Immature natural killer cell (primary cell): Measurements from ENCODE around the gene PTPN13. TPM values are rescaled to one million over a fixed set of nuclear protein-coding genes. Genes with fewer than 3 reads are reported as not detected.

ENCODE experiments used
- DNase-seq, 3 donors: peaks; one replicate each; pipeline ENCODE4 v3.0.0; 2022; ENCODE audit warnings: mixed read lengths in 1 of 3
- H3K27ac Mint-ChIP-seq, 6 donors: one replicate each; pipeline ENCODE4 v1.8.0; 2020; ENCODE audit warnings: mixed read lengths in 6 of 6, mild to moderate bottlenecking in 5 of 6, inconsistent platforms in 4 of 6, moderate library complexity in 3 of 6
- H3K27me3 Mint-ChIP-seq, 3 donors: one replicate each; pipeline ENCODE4 v1.8.0; 2020 to 2021; ENCODE audit warnings: low read depth in 3 of 3, mild to moderate bottlenecking in 3 of 3, mixed read lengths in 3 of 3, moderate library complexity in 3 of 3, inconsistent platforms in 1 of 3
- H3K36me3 Mint-ChIP-seq, 3 donors: one replicate each; pipeline ENCODE4 v1.8.0; 2020; ENCODE audit warnings: mixed read lengths in 3 of 3, inconsistent platforms in 2 of 3, mild to moderate bottlenecking in 2 of 3
- H3K4me1 Mint-ChIP-seq, 2 donors: one replicate each; pipeline ENCODE4 v1.8.0; 2020; ENCODE audit warnings: inconsistent platforms in 2 of 2, mild to moderate bottlenecking in 2 of 2, mixed read lengths in 2 of 2, moderate library complexity in 1 of 2
- H3K4me3 Mint-ChIP-seq, 5 donors: one replicate each; pipeline ENCODE4 v1.8.0; 2020; ENCODE audit warnings: mild to moderate bottlenecking in 5 of 5, mixed read lengths in 5 of 5, inconsistent platforms in 3 of 5, moderate library complexity in 3 of 5
- H3K9me3 Mint-ChIP-seq, 6 donors: one replicate each; pipeline ENCODE4 v1.8.0; 2020; ENCODE audit warnings: mild to moderate bottlenecking in 6 of 6, mixed read lengths in 6 of 6, inconsistent platforms in 4 of 6, moderate library complexity in 3 of 6
- polyA plus RNA-seq, 3 donors: library from polyadenylated mRNA; unstranded; fragments of 300-500 nt; fragmentation: Illumina TruSeq; gene quantifications; one replicate each; pipeline ENCODE4 v1.2.3, GENCODE V29; 2021

PTPN13 gene
- polyA plus RNA-seq, 3 donors from 2014 or later, result not detected

DNA sequence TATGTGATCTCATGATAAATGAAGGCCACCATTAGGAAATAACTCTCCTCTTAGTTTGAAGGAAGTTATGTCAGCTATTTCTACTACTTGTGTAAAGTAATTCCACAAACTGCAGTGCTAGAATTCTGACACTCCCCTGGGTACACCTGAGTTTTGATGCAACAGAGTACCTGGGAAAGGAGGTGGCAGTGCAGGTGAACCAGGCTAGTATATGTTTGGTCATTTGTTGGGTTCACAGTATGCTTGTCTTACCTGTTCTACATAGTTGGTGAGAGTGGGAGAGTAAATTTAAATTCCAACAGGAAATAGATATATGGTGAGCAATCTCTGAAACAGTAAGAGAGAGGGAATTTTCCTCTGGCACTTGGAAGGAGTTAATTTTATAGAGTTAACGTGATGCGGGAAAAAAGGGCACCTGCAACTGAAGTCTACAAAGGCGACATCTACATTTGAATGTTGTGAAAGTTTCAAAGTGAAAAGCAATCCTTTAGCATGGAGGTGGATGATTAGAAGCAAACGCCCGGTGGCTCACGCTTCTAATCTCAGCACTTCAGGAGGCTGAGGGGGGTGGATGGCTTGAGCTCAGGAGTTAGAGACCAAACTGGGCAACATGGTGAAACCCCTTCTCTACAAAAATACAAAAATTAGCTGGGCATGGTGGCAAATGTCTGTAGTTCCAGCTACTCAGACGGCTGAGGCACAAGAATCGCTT, 263.4 kb downstream of the PTPN13 start:
- no peak overlapping the region for H3K27ac Mint-ChIP-seq
- no peaks in the 10 kb centered on the region for H3K36me3 Mint-ChIP-seq
- no peaks in the 10 kb centered on the region for H3K9me3 Mint-ChIP-seq
- no peak overlapping the region for H3K4me3 Mint-ChIP-seq
- no peaks in the 10 kb centered on the region for H3K27me3 Mint-ChIP-seq
- no peak for DNase-seq
- H3K4me1 Mint-ChIP-seq, result no peaks in the 10 kb centered on the region

Other genes starting within 250 kb of the PTPN13 start
- gene MAPK10, start 234.3 kb upstream of the PTPN13 start, polyA plus RNA-seq, result not detected